Osteoblast (primary cell): Measurements from ENCODE around the gene ZSWIM5. TPM values are rescaled to one million over a fixed set of nuclear protein-coding genes. Genes with fewer than 3 reads are reported as not detected.

Source experiments
- DNase-seq: peaks from one replicate; pipeline ENCODE4 v3.0.0; 2011; ENCODE audit warnings: low spot score, mixed read lengths; ENCODE audit not compliant: insufficient read length; ENCODE audit errors: missing footprints
- H2AFZ ChIP-seq: 2 replicates; pipeline ENCODE4 v1.6.0; 2011; ENCODE audit warnings: mild to moderate bottlenecking, low read length
- H3K27ac ChIP-seq: 2 replicates; pipeline ENCODE4 v1.5.1; 2011; ENCODE audit warnings: mild to moderate bottlenecking, low read depth, low read length, moderate library complexity
- H3K27me3 ChIP-seq: 2 replicates; pipeline ENCODE4 v1.6.0; 2012; ENCODE audit warnings: mild to moderate bottlenecking, control low read depth, inconsistent platforms, low read length, moderate library complexity; ENCODE audit not compliant: insufficient read depth
- H3K36me3 ChIP-seq: 2 replicates; pipeline ENCODE4 v1.5.1; 2011; ENCODE audit warnings: mild to moderate bottlenecking, low read length, control low read depth, moderate library complexity; ENCODE audit not compliant: insufficient read depth
- H3K4me1 ChIP-seq: 2 replicates; pipeline ENCODE4 v1.5.1; 2011; ENCODE audit warnings: mild to moderate bottlenecking, low read length, control low read depth, moderate library complexity; ENCODE audit not compliant: insufficient read depth
- H3K4me2 ChIP-seq: 2 replicates; pipeline ENCODE4 v1.6.0; 2011; ENCODE audit warnings: mild to moderate bottlenecking, low read length; ENCODE audit not compliant: insufficient read depth
- H3K4me3 ChIP-seq: fragments of 200-600 bp; sonication (generic); 3 replicates; pipeline ENCODE4 v1.5.1; 2012; ENCODE audit warnings: mild to moderate bottlenecking, low read length, inconsistent platforms; ENCODE audit not compliant: insufficient read depth
- H3K79me2 ChIP-seq: 2 replicates; pipeline ENCODE4 v1.6.0; 2012; ENCODE audit warnings: mild to moderate bottlenecking, low read length, control low read depth, inconsistent platforms; ENCODE audit not compliant: insufficient read depth
- H3K9me3 ChIP-seq: 2 replicates; pipeline ENCODE4 v1.5.1; 2011; ENCODE audit warnings: low read depth, low read length, control low read depth
- H4K20me1 ChIP-seq: 2 replicates; pipeline ENCODE4 v1.6.0; 2012; ENCODE audit warnings: mild to moderate bottlenecking, low read length, control low read depth; ENCODE audit not compliant: insufficient read depth
- CTCF ChIP-seq: IDR thresholded peaks from 2 replicates; pipeline ENCODE4 v1.5.1; 2011; ENCODE audit warnings: mild to moderate bottlenecking, low read depth, low read length, moderate library complexity; ENCODE audit errors: extremely low read depth
- total RNA-seq: library from RNA; depleted of rRNA; stranded (reverse); fragments of >200 nt; gene quantifications from 2 replicates; pipeline ENCODE4 v1.2.3, GENCODE V29; 2012

ZSWIM5 gene
- total RNA-seq, 1 donor = 0.36 TPM

- no peaks in the 10 kb centered on the region for H3K27me3 ChIP-seq
- H3K9me3 ChIP-seq = no peaks in the 10 kb centered on the region
- H3K79me2 ChIP-seq = peaks cover 42% of the 10 kb centered on the region
- peaks cover 29% of the 10 kb centered on the region for H3K4me1 ChIP-seq
- DNase-seq = peak; percentile 62
- H4K20me1 ChIP-seq = peaks cover 7% of the 10 kb centered on the region
- H2AFZ ChIP-seq = no peak overlapping the region
- H3K27ac ChIP-seq = no peak overlapping the region
- H3K4me3 ChIP-seq = no peak overlapping the region
- no peak overlapping the region for H3K4me2 ChIP-seq
- peaks cover 52% of the 10 kb centered on the region for H3K36me3 ChIP-seq
- no peak for TF ChIP-seq CTCF
Measured at GRCh38 chr1:45009296-45009865, 197.0 kb downstream of the ZSWIM5 start.

- H3K27ac ChIP-seq = no peak overlapping the region
- H3K4me2 ChIP-seq = no peak overlapping the region
- H3K4me1 ChIP-seq = peaks cover 28% of the 10 kb centered on the region
- H3K36me3 ChIP-seq = peaks cover 52% of the 10 kb centered on the region
- DNase-seq = peak; percentile 53
- no peaks in the 10 kb centered on the region for H3K9me3 ChIP-seq
- no peak overlapping the region for H2AFZ ChIP-seq
- H3K27me3 ChIP-seq = no peaks in the 10 kb centered on the region
- H3K79me2 ChIP-seq = peaks cover 35% of the 10 kb centered on the region
- peaks cover 7% of the 10 kb centered on the region for H4K20me1 ChIP-seq
- no peak for TF ChIP-seq CTCF
- H3K4me3 ChIP-seq = no peak overlapping the region
Measured at GRCh38 chr1:45008516-45008915, 197.9 kb downstream of the ZSWIM5 start.

GRCh38 chr1:45008076-45008475 is 198.3 kb downstream of the ZSWIM5 start:
- no peaks in the 10 kb centered on the region for H3K27me3 ChIP-seq
- H3K4me1 ChIP-seq = peaks cover 23% of the 10 kb centered on the region
- peaks cover 30% of the 10 kb centered on the region for H3K79me2 ChIP-seq
- H3K4me3 ChIP-seq = no peak overlapping the region
- DNase-seq = peak; percentile 73
- H3K36me3 ChIP-seq = peaks cover 56% of the 10 kb centered on the region
- H3K9me3 ChIP-seq = no peaks in the 10 kb centered on the region
- H2AFZ ChIP-seq = no peak overlapping the region
- H3K27ac ChIP-seq = no peak overlapping the region
- no peak overlapping the region for H3K4me2 ChIP-seq
- no peak for TF ChIP-seq CTCF
- peaks cover 7% of the 10 kb centered on the region for H4K20me1 ChIP-seq

- Histone ChIP-seq H3K79me2 (peaks cover 23% of the 10 kb centered on the region), H3K27me3 (no peaks in the 10 kb centered on the region), H4K20me1 (peaks cover 7% of the 10 kb centered on the region), H3K27ac (no peak overlapping the region), H3K4me1 (peaks cover 16% of the 10 kb centered on the region), H2AFZ (no peak overlapping the region), H3K9me3 (no peaks in the 10 kb centered on the region), H3K36me3 (peaks cover 63% of the 10 kb centered on the region), H3K4me2 (no peak overlapping the region), H3K4me3 (no peak overlapping the region)
- no peak for TF ChIP-seq CTCF
- no peak for DNase-seq
Measured at GRCh38 chr1:45007311-45007710, 199.1 kb downstream of the ZSWIM5 start.
